Liver (tissue), 9 donors: ENCODE data around the gene PKD2. TPM values are rescaled to one million over a fixed set of nuclear protein-coding genes. Genes with fewer than 3 reads are reported as not detected.
"Not testable (repeated sequence)": the region's sequence is repeated elsewhere in the genome, so short reads cannot be mapped to it uniquely, and the experiment has no call there.

Experiments used
- DNase-seq: peaks from one replicate; pipeline ENCODE4 v3.0.0-alpha.2; 2017; ENCODE audit warnings: low spot score
- H3K27ac ChIP-seq, 2 donors: one replicate each; pipeline ENCODE4 v1.7.0; 2013; ENCODE audit warnings: inconsistent platforms in 2 of 2, low read length in 2 of 2, control low read depth in 1 of 2, low read depth in 1 of 2, mild to moderate bottlenecking in 1 of 2
- H3K27me3 ChIP-seq, 4 donors: one replicate each; pipeline versions ENCODE4 v1.6.1 to v1.7.0; 2013; ENCODE audit warnings: low read length in 3 of 4, inconsistent platforms in 1 of 4, mild to moderate bottlenecking in 1 of 4, moderate library complexity in 1 of 4; ENCODE audit not compliant: control insufficient read depth in 4 of 4, insufficient read depth in 4 of 4
- H3K36me3 ChIP-seq, 4 donors: one replicate each; pipeline versions ENCODE4 v1.6.1 to v1.7.0; 2013; ENCODE audit warnings: low read length in 3 of 4, mild to moderate bottlenecking in 3 of 4, low read depth in 1 of 4, moderate library complexity in 1 of 4; ENCODE audit not compliant: control insufficient read depth in 4 of 4, insufficient read depth in 3 of 4
- H3K4me1 ChIP-seq, 4 donors: one replicate each; pipeline versions ENCODE4 v1.6.1 to v1.7.0; 2013; ENCODE audit warnings: low read length in 3 of 4, mild to moderate bottlenecking in 3 of 4, moderate library complexity in 1 of 4; ENCODE audit not compliant: control insufficient read depth in 4 of 4, insufficient read depth in 4 of 4
- H3K4me3 ChIP-seq, 3 donors: one replicate each; pipeline versions ENCODE4 v1.6.1 to v1.7.0; 2013; ENCODE audit warnings: low read length in 3 of 3, control low read depth in 1 of 3, low read depth in 1 of 3, mild to moderate bottlenecking in 1 of 3
- H3K9ac ChIP-seq, 2 donors: one replicate each; pipeline ENCODE4 v1.7.0; 2013; ENCODE audit warnings: low read length in 2 of 2, mild to moderate bottlenecking in 2 of 2, moderate library complexity in 2 of 2, control low read depth in 1 of 2, low read depth in 1 of 2
- H3K9me3 ChIP-seq, 4 donors: one replicate each; pipeline versions ENCODE4 v1.6.1 to v1.7.0; 2013; ENCODE audit warnings: low read length in 3 of 4; ENCODE audit not compliant: control insufficient read depth in 4 of 4
- CTCF ChIP-seq: fragments of 150-350 bp; IDR thresholded peaks from 2 replicates; pipeline ENCODE4 v1.5.1; 2017; ENCODE audit warnings: improper control_type of control experiment, low read depth, low read length; ENCODE audit not compliant: missing input control
- EGR1 ChIP-seq, 2 donors: IDR thresholded peaks; 2 replicates each; pipeline ENCODE4 v1.6.1; 2016 to 2018; ENCODE audit warnings: antibody characterized with exemption in 2 of 2, low read depth in 2 of 2
- FOXA1 ChIP-seq: IDR thresholded peaks from 2 replicates; pipeline ENCODE4 v1.6.1; 2016; ENCODE audit warnings: antibody characterized with exemption
- FOXA2 ChIP-seq: IDR thresholded peaks from 2 replicates; pipeline ENCODE4 v1.6.1; 2016; ENCODE audit warnings: antibody characterized with exemption
- GABPA ChIP-seq, 2 donors: IDR thresholded peaks in 1 of 2; conservative IDR thresholded peaks in 1 of 2; 2 replicates each; pipeline ENCODE4 v1.6.1; 2016; ENCODE audit warnings: antibody characterized with exemption in 2 of 2, mild to moderate bottlenecking in 1 of 2, moderate library complexity in 1 of 2
- HNF4A ChIP-seq, 2 donors: conservative IDR thresholded peaks; 2 replicates each; pipeline ENCODE4 v1.6.1; 2016; ENCODE audit warnings: antibody characterized with exemption in 2 of 2, mild to moderate bottlenecking in 2 of 2
- JUND ChIP-seq, 2 donors: IDR thresholded peaks; 2 replicates each; pipeline ENCODE4 v1.6.1; 2016; ENCODE audit warnings: antibody characterized with exemption in 2 of 2
- MAX ChIP-seq: IDR thresholded peaks from 2 replicates; pipeline ENCODE4 v1.6.1; 2016; ENCODE audit warnings: antibody characterized with exemption
- NR2F2 ChIP-seq: IDR thresholded peaks from 2 replicates; pipeline ENCODE4 v1.6.1; 2016; ENCODE audit warnings: antibody characterized with exemption
- RAD21 ChIP-seq, 2 donors: IDR thresholded peaks; 2 replicates each; pipeline ENCODE4 v1.6.1; 2016; ENCODE audit warnings: antibody characterized with exemption in 2 of 2, mild to moderate bottlenecking in 2 of 2
- RXRA ChIP-seq, 2 donors: IDR thresholded peaks; 2 replicates each; pipeline ENCODE4 v1.6.1; 2017 to 2018; ENCODE audit warnings: antibody characterized with exemption in 2 of 2, mild to moderate bottlenecking in 1 of 2
- SP1 ChIP-seq: IDR thresholded peaks from 2 replicates; pipeline ENCODE4 v1.6.1; 2018; ENCODE audit warnings: antibody characterized with exemption, mild to moderate bottlenecking
- TAF1 ChIP-seq: conservative IDR thresholded peaks from 2 replicates; pipeline ENCODE4 v1.6.1; 2016; ENCODE audit warnings: antibody characterized with exemption, mild to moderate bottlenecking
- YY1 ChIP-seq: IDR thresholded peaks from 2 replicates; pipeline ENCODE4 v1.6.1; 2016; ENCODE audit warnings: antibody characterized with exemption, mild to moderate bottlenecking
- WGBS: extraction: QIAGEN DNeasy Blood & Tissue Kit; methylation state at CpG from one replicate; pipeline ENCODE4 v1.1.7; 2013; 5-methylcytosine and 5-hydroxymethylcytosine counted together
- polyA plus RNA-seq, 2 donors: library from polyadenylated mRNA; stranded (reverse) in 1 of 2; unstranded in 1 of 2; fragments of 200-250 nt in 1 of 2; fragments of >200 nt in 1 of 2; fragmentation: Nextera tagmentation in 1 of 2; extraction: Ambion mirVana in 1 of 2; gene quantifications; one replicate each; pipeline versions ENCODE4 v1.2.1 to v1.2.3, GENCODE V29; 2013 to 2015
- total RNA-seq, 2 donors: library from RNA; depleted of rRNA; stranded (reverse); fragments of >200 nt; gene quantifications; one replicate each; pipeline ENCODE4 v1.2.3, GENCODE V29; 2014
- TF ChIP-seq, protein P1 (sequence below): IDR thresholded peaks from 2 replicates; pipeline ENCODE4 v1.6.1; 2016; ENCODE audit warnings: antibody characterized with exemption
- TF ChIP-seq, protein P2 (sequence below): IDR thresholded peaks from 2 replicates; pipeline ENCODE4 v1.6.1; 2016; ENCODE audit warnings: antibody characterized with exemption, mild to moderate bottlenecking
- TF ChIP-seq, protein P3 (sequence below): IDR thresholded peaks from 2 replicates; pipeline ENCODE4 v1.6.1; 2016; ENCODE audit warnings: antibody characterized with exemption
- donor health status: healthy.
- donor health status: healthy.
- donor health status: healthy.
- donor health status: healthy.
- donor health status: healthy.

PKD2 gene
- total and polyA plus RNA-seq, 4 donors, result 1.5 to 11.4 (median 7.1) TPM

- H3K4me3 ChIP-seq, H3K27ac ChIP-seq, H3K36me3 ChIP-seq, H3K9ac ChIP-seq, H3K9me3 ChIP-seq, H3K27me3 ChIP-seq, H3K4me1 ChIP-seq, DNase-seq: not testable (repeated sequence)
- 97% methylated on average over 6 of the region's 6 CpGs for WGBS
These were observed 18.6 kb downstream of the PKD2 start for GRCh38 chr4:88025868-88026661.

- H3K9ac ChIP-seq, result no peak overlapping the region
- peaks cover 0 to 5% (median 2%) of the 10 kb centered on the region in 4 donors for H3K9me3 ChIP-seq
- H3K36me3 ChIP-seq, result peaks cover 0 to 6% (median 0%) of the 10 kb centered on the region in 4 donors
- H3K27ac ChIP-seq, result no peak overlapping the region
- H3K4me1 ChIP-seq, result no peaks in the 10 kb centered on the region
- TF ChIP-seq TAF1 (no peak), YY1 (no peak), FOXA2 (no peak), EGR1 (IDR thresholded peaks at IDR 0.05; ENCODE audit: low read depth in 2 of 2) (no peak), NR2F2 (no peak), JUND (IDR thresholded peaks at IDR 0.05) (no peak), RXRA (IDR thresholded peaks at IDR 0.05) (no peak), RAD21 (IDR thresholded peaks at IDR 0.05) (no peak), CTCF (no peak), HNF4A (conservative IDR thresholded peaks at IDR 0.05) (no peak), MAX (no peak), GABPA (IDR thresholded peaks at IDR 0.05 in 1 of 2, conservative IDR thresholded peaks at IDR 0.05 in 1 of 2) (no peak), SP1 (no peak), FOXA1 (no peak)
- TF ChIP-seq, protein P1, sequence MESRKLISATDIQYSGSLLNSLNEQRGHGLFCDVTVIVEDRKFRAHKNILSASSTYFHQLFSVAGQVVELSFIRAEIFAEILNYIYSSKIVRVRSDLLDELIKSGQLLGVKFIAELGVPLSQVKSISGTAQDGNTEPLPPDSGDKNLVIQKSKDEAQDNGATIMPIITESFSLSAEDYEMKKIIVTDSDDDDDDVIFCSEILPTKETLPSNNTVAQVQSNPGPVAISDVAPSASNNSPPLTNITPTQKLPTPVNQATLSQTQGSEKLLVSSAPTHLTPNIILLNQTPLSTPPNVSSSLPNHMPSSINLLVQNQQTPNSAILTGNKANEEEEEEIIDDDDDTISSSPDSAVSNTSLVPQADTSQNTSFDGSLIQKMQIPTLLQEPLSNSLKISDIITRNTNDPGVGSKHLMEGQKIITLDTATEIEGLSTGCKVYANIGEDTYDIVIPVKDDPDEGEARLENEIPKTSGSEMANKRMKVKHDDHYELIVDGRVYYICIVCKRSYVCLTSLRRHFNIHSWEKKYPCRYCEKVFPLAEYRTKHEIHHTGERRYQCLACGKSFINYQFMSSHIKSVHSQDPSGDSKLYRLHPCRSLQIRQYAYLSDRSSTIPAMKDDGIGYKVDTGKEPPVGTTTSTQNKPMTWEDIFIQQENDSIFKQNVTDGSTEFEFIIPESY, result no peak
- TF ChIP-seq, protein P2, sequence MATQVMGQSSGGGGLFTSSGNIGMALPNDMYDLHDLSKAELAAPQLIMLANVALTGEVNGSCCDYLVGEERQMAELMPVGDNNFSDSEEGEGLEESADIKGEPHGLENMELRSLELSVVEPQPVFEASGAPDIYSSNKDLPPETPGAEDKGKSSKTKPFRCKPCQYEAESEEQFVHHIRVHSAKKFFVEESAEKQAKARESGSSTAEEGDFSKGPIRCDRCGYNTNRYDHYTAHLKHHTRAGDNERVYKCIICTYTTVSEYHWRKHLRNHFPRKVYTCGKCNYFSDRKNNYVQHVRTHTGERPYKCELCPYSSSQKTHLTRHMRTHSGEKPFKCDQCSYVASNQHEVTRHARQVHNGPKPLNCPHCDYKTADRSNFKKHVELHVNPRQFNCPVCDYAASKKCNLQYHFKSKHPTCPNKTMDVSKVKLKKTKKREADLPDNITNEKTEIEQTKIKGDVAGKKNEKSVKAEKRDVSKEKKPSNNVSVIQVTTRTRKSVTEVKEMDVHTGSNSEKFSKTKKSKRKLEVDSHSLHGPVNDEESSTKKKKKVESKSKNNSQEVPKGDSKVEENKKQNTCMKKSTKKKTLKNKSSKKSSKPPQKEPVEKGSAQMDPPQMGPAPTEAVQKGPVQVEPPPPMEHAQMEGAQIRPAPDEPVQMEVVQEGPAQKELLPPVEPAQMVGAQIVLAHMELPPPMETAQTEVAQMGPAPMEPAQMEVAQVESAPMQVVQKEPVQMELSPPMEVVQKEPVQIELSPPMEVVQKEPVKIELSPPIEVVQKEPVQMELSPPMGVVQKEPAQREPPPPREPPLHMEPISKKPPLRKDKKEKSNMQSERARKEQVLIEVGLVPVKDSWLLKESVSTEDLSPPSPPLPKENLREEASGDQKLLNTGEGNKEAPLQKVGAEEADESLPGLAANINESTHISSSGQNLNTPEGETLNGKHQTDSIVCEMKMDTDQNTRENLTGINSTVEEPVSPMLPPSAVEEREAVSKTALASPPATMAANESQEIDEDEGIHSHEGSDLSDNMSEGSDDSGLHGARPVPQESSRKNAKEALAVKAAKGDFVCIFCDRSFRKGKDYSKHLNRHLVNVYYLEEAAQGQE, result no peak
- TF ChIP-seq, protein P3, sequence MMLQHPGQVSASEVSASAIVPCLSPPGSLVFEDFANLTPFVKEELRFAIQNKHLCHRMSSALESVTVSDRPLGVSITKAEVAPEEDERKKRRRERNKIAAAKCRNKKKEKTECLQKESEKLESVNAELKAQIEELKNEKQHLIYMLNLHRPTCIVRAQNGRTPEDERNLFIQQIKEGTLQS, result no peak
- H3K27me3 ChIP-seq, result no peaks in the 10 kb centered on the region
- 74% methylated on average over 4 of the region's 4 CpGs for WGBS
- no peak for DNase-seq
- H3K4me3 ChIP-seq, result no peak overlapping the region
These were observed 20.5 kb downstream of the PKD2 start for GRCh38 chr4:88027611-88028608.
